ENCODE measurements around the gene MAP3K5.

DNA sequence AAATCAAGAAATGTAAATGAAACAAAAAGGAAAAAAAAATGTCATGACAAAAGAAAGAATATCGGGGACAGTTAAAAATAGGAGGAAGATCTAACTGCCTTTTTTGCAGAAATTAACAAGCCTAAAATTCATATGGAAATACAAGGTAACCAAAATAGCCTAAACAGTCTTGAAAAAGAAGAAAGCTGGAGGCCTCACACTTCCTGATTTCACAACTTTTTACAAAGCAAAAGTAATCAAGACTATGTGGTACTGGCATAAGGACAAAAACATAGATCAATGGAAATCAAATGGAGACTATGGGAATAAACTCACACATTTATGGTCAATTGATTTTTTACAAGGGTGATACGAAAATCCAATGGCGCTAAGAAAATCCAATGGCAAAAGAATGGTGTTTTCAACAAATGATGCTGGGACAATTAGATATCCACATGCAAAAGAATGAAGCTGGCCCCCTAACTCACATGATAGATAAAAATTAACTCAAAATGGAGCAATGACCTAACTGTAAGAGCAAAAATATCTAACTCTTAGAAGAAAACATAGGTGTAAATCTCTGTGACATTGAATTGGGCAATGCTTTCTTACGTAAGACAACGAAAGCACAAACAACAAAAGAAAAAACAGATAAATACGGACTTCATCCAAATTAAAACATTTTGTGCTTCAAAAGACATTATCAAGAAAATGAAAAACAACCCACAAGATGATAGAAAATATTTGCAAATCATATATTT lies 24.5 kb downstream of the MAP3K5 start:
- TF ChIP-seq, protein P1, sequence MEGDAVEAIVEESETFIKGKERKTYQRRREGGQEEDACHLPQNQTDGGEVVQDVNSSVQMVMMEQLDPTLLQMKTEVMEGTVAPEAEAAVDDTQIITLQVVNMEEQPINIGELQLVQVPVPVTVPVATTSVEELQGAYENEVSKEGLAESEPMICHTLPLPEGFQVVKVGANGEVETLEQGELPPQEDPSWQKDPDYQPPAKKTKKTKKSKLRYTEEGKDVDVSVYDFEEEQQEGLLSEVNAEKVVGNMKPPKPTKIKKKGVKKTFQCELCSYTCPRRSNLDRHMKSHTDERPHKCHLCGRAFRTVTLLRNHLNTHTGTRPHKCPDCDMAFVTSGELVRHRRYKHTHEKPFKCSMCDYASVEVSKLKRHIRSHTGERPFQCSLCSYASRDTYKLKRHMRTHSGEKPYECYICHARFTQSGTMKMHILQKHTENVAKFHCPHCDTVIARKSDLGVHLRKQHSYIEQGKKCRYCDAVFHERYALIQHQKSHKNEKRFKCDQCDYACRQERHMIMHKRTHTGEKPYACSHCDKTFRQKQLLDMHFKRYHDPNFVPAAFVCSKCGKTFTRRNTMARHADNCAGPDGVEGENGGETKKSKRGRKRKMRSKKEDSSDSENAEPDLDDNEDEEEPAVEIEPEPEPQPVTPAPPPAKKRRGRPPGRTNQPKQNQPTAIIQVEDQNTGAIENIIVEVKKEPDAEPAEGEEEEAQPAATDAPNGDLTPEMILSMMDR (IDR thresholded peaks at IDR 0.05; ENCODE audit: insufficient read depth, low read length, poor library complexity, severe bottlenecking): no peak
- TF ChIP-seq EZH2phosphoT487 (conservative IDR thresholded peaks at IDR 0.05; ENCODE audit: low read length): no peak
